GM23338 (cell line): ENCODE data around the gene RALBP1. TPM values are rescaled to one million over a fixed set of nuclear protein-coding genes. Genes with fewer than 3 reads are reported as not detected.

Experiments
- ATAC-seq: fragments of 200-7000 bp; cut with Tn5 transposase; 3 replicates; pipeline ENCODE4 v1.9.1; 2020
- DNase-seq: peaks from one replicate; pipeline ENCODE4 v3.0.0-alpha.2; 2015; ENCODE audit warnings: low spot score
- H2AFZ ChIP-seq: fragments of 200-600 bp; sonication (generic); 2 replicates; pipeline ENCODE4 v1.8.0; 2016; ENCODE audit warnings: antibody characterized with exemption, mild to moderate bottlenecking, moderate library complexity
- H3F3A ChIP-seq: fragments of 200-600 bp; sonication (generic); replicated peaks from 2 replicates; pipeline ENCODE4 v1.8.0; 2017; ENCODE audit warnings: antibody characterized with exemption, mixed run types, low read depth
- H3K27ac ChIP-seq: fragments of 200-600 bp; sonication (generic); 2 replicates; pipeline ENCODE4 v1.6.1; 2016; ENCODE audit warnings: low read depth
- H3K27me3 ChIP-seq: fragments of 200-600 bp; sonication (generic); 2 replicates; pipeline ENCODE4 v1.8.0; 2016; ENCODE audit warnings: mild to moderate bottlenecking, mixed run types, moderate library complexity; ENCODE audit not compliant: insufficient read depth
- H3K36me3 ChIP-seq: fragments of 200-600 bp; sonication (generic); 2 replicates; pipeline ENCODE4 v1.8.0; 2016; ENCODE audit warnings: mild to moderate bottlenecking; ENCODE audit not compliant: insufficient read depth
- H3K4me1 ChIP-seq: fragments of 200-600 bp; sonication (generic); 2 replicates; pipeline ENCODE4 v1.8.0; 2016; ENCODE audit warnings: mild to moderate bottlenecking, moderate library complexity; ENCODE audit not compliant: insufficient read depth
- H3K4me2 ChIP-seq: fragments of 200-600 bp; sonication (generic); 2 replicates; pipeline ENCODE4 v1.7.1; 2017; ENCODE audit warnings: mixed run types
- H3K4me3 ChIP-seq: fragments of 200-600 bp; sonication (generic); 2 replicates; pipeline ENCODE4 v1.6.1; 2016; ENCODE audit warnings: mixed run types
- H3K79me2 ChIP-seq: fragments of 200-600 bp; sonication (generic); replicated peaks from 2 replicates; pipeline ENCODE4 v1.8.0; 2017; ENCODE audit warnings: mild to moderate bottlenecking; ENCODE audit not compliant: insufficient read depth
- H3K9me2 ChIP-seq: fragments of 200-600 bp; sonication (generic); 2 replicates; pipeline ENCODE4 v1.8.0; 2017; ENCODE audit not compliant: insufficient read depth
- H4K20me1 ChIP-seq: fragments of 200-600 bp; sonication (generic); replicated peaks from 2 replicates; pipeline ENCODE4 v1.8.0; 2017; ENCODE audit warnings: mild to moderate bottlenecking; ENCODE audit not compliant: insufficient read depth
- H3K27ac Mint-ChIP-seq: 2 replicates; pipeline ENCODE4 v1.8.0; 2020; ENCODE audit warnings: inconsistent platforms, mild to moderate bottlenecking, moderate library complexity, mixed read lengths
- H3K27me3 Mint-ChIP-seq: 3 replicates; pipeline ENCODE4 v1.8.0; 2022; ENCODE audit warnings: low read depth, mild to moderate bottlenecking, moderate library complexity, mixed read lengths, inconsistent platforms; ENCODE audit not compliant: insufficient read depth, poor library complexity
- H3K36me3 Mint-ChIP-seq: 3 replicates; pipeline ENCODE4 v1.8.0; 2021; ENCODE audit warnings: low read depth, mild to moderate bottlenecking, inconsistent platforms, moderate library complexity, mixed read lengths
- H3K4me1 Mint-ChIP-seq: 3 replicates; pipeline ENCODE4 v1.8.0; 2020; ENCODE audit warnings: mild to moderate bottlenecking, inconsistent platforms, mixed read lengths
- H3K4me3 Mint-ChIP-seq: 3 replicates; pipeline ENCODE4 v1.8.0; 2021; ENCODE audit warnings: moderate library complexity, mild to moderate bottlenecking, inconsistent platforms, mixed read lengths
- H3K9me3 Mint-ChIP-seq: 3 replicates; pipeline ENCODE4 v1.8.0; 2020; ENCODE audit warnings: moderate library complexity, mild to moderate bottlenecking, inconsistent platforms, mixed read lengths
- CREB1 ChIP-seq: fragments of 250-450 bp; sonication (Bioruptor Pico); IDR thresholded peaks from 2 replicates; pipeline ENCODE4 v1.5.0; 2020; ENCODE audit warnings: low read depth, mild to moderate bottlenecking, moderate library complexity
- EZH2 ChIP-seq: fragments of 200-600 bp; sonication (generic); IDR thresholded peaks from one replicate; pipeline ENCODE4 v1.8.0; 2017; ENCODE audit warnings: antibody characterized with exemption, mild to moderate bottlenecking, low read depth; ENCODE audit not compliant: unreplicated experiment
- EZH2phosphoT487 ChIP-seq: fragments of 200-600 bp; sonication (generic); IDR thresholded peaks from one replicate; pipeline ENCODE4 v1.8.1; 2018; ENCODE audit warnings: antibody characterized with exemption; ENCODE audit not compliant: unreplicated experiment
- JUNB ChIP-seq: IDR thresholded peaks from one replicate; pipeline ENCODE4 v1.6.1; 2016; ENCODE audit warnings: antibody characterized with exemption; ENCODE audit not compliant: unreplicated experiment
- NANOG ChIP-seq: IDR thresholded peaks from 2 replicates; pipeline ENCODE4 v1.6.1; 2016; ENCODE audit warnings: antibody characterized with exemption, borderline replicate concordance
- POLR2AphosphoS5 ChIP-seq: IDR thresholded peaks from 2 replicates; pipeline ENCODE4 v1.6.1; 2016; ENCODE audit warnings: antibody characterized with exemption, low read depth
- STAT1 ChIP-seq: IDR thresholded peaks from one replicate; pipeline ENCODE4 v1.6.1; 2016; ENCODE audit warnings: antibody characterized with exemption; ENCODE audit not compliant: unreplicated experiment
- ZNF114 ChIP-seq: fragments of 250-450 bp; sonication (Bioruptor Pico); IDR thresholded peaks from 2 replicates; pipeline ENCODE4 v1.5.0; 2020; ENCODE audit warnings: mild to moderate bottlenecking, moderate library complexity
- ZNF331 ChIP-seq: fragments of 250-450 bp; sonication (Bioruptor Pico); IDR thresholded peaks from 2 replicates; pipeline ENCODE4 v1.5.0; 2020; ENCODE audit warnings: low read depth, mild to moderate bottlenecking, moderate library complexity
- polyA plus RNA-seq: library from polyadenylated mRNA; unstranded; fragments of >200 nt; fragmentation: Nextera tagmentation; extraction: Ambion mirVana; gene quantifications from 2 replicates; pipeline ENCODE4 v1.2.1, GENCODE V29; 2016
- total RNA-seq: library from RNA; depleted of rRNA; stranded (reverse); fragments of >200 nt; shearing (Covaris generic); gene quantifications from 2 replicates; pipeline ENCODE4 v1.2.3, GENCODE V29; 2014
- TF ChIP-seq, protein P1 (sequence below): fragments of 250-450 bp; sonication (Bioruptor Pico); IDR thresholded peaks from 2 replicates; pipeline ENCODE4 v1.5.0; 2020; ENCODE audit warnings: mild to moderate bottlenecking, moderate library complexity
- TF ChIP-seq, protein P2 (sequence below): IDR thresholded peaks from 2 replicates; pipeline ENCODE4 v1.6.1; 2016; ENCODE audit warnings: antibody characterized with exemption
- TF ChIP-seq, protein P3 (sequence below): IDR thresholded peaks from one replicate; pipeline ENCODE4 v1.6.1; 2018; ENCODE audit warnings: antibody characterized with exemption; ENCODE audit not compliant: unreplicated experiment
- TF ChIP-seq, protein P4 (sequence below), 2 experiments: fragments of 200-600 bp in 1 of 2; sonication (generic) in 1 of 2; conservative IDR thresholded peaks; 2 replicates each; pipeline versions ENCODE4 v1.5.1 to v1.6.1; 2016 to 2017; ENCODE audit warnings: antibody characterized with exemption in 2 of 2, low read depth in 2 of 2, mild to moderate bottlenecking in 2 of 2, moderate library complexity in 1 of 2

The RALBP1 gene
- total and polyA plus RNA-seq, 2 experiments from 2014 or later = 80.9 to 103 TPM

DNA sequence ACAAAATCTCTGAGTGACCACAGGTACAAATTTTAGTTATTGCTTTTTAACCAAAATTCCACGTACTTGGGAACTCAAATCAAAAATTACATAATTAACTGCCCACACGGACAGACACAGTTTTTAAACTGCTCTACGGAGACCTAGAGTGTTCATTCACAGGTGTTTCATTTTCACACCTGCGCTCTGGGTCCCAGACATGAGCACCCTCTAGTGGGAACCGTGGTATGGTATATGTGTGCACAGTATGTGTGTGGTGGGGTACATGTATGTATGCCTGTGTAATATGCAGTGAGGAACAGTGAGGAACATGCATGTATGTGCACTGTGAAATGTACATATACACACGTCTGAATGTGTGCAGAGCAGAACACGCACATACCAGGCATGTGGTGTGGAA is 74.1 kb downstream of the RALBP1 start (continued):
- no peak for TF ChIP-seq ZNF114 (CRISPR knock-in tag)
- no peak for TF ChIP-seq JUNB

DNA sequence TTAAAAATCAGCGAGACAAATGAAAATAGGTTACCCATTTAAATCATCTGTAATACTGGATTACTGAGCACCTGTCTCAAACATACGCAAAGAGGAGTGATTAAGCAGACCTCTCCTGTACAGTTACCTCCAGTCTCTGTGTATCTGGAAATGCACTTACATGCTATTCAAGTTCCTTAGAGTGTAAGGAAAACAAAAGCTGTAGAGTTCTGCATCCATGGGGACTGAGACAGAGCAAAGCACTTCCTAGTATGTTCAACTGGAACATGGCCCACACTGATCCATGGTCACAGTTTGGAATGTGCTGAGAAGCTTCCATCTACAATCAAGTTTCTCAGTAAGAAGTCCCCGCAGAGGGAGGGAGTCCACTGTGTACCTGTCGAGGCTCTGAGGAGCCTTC is 75.1 kb downstream of the RALBP1 start:
- ATAC-seq (no peak), DNase-seq (no peak)
- no peak overlapping the region for H3K4me3 Mint-ChIP-seq
- peaks cover 92% of the 10 kb centered on the region for H3K36me3 Mint-ChIP-seq
- H3F3A ChIP-seq = no peaks in the 10 kb centered on the region
- no peaks in the 10 kb centered on the region for H3K79me2 ChIP-seq
- H3K27ac Mint-ChIP-seq = no peak overlapping the region
- no peak overlapping the region for H2AFZ ChIP-seq
- no peaks in the 10 kb centered on the region for H3K27me3 ChIP-seq
- H3K27me3 Mint-ChIP-seq = peaks cover 2% of the 10 kb centered on the region
- H3K4me3 ChIP-seq = no peak overlapping the region
- H3K27ac ChIP-seq = no peak overlapping the region
- H3K9me2 ChIP-seq = no peaks in the 10 kb centered on the region
- H3K4me2 ChIP-seq = no peak overlapping the region
- TF ChIP-seq STAT1 (no peak), JUNB (no peak), EZH2phosphoT487 (no peak), CREB1 (no peak), EZH2 (no peak), NANOG (no peak), ZNF331 (CRISPR knock-in tag) (no peak), POLR2AphosphoS5 (no peak), ZNF114 (CRISPR knock-in tag) (no peak)
- TF ChIP-seq, protein P1, sequence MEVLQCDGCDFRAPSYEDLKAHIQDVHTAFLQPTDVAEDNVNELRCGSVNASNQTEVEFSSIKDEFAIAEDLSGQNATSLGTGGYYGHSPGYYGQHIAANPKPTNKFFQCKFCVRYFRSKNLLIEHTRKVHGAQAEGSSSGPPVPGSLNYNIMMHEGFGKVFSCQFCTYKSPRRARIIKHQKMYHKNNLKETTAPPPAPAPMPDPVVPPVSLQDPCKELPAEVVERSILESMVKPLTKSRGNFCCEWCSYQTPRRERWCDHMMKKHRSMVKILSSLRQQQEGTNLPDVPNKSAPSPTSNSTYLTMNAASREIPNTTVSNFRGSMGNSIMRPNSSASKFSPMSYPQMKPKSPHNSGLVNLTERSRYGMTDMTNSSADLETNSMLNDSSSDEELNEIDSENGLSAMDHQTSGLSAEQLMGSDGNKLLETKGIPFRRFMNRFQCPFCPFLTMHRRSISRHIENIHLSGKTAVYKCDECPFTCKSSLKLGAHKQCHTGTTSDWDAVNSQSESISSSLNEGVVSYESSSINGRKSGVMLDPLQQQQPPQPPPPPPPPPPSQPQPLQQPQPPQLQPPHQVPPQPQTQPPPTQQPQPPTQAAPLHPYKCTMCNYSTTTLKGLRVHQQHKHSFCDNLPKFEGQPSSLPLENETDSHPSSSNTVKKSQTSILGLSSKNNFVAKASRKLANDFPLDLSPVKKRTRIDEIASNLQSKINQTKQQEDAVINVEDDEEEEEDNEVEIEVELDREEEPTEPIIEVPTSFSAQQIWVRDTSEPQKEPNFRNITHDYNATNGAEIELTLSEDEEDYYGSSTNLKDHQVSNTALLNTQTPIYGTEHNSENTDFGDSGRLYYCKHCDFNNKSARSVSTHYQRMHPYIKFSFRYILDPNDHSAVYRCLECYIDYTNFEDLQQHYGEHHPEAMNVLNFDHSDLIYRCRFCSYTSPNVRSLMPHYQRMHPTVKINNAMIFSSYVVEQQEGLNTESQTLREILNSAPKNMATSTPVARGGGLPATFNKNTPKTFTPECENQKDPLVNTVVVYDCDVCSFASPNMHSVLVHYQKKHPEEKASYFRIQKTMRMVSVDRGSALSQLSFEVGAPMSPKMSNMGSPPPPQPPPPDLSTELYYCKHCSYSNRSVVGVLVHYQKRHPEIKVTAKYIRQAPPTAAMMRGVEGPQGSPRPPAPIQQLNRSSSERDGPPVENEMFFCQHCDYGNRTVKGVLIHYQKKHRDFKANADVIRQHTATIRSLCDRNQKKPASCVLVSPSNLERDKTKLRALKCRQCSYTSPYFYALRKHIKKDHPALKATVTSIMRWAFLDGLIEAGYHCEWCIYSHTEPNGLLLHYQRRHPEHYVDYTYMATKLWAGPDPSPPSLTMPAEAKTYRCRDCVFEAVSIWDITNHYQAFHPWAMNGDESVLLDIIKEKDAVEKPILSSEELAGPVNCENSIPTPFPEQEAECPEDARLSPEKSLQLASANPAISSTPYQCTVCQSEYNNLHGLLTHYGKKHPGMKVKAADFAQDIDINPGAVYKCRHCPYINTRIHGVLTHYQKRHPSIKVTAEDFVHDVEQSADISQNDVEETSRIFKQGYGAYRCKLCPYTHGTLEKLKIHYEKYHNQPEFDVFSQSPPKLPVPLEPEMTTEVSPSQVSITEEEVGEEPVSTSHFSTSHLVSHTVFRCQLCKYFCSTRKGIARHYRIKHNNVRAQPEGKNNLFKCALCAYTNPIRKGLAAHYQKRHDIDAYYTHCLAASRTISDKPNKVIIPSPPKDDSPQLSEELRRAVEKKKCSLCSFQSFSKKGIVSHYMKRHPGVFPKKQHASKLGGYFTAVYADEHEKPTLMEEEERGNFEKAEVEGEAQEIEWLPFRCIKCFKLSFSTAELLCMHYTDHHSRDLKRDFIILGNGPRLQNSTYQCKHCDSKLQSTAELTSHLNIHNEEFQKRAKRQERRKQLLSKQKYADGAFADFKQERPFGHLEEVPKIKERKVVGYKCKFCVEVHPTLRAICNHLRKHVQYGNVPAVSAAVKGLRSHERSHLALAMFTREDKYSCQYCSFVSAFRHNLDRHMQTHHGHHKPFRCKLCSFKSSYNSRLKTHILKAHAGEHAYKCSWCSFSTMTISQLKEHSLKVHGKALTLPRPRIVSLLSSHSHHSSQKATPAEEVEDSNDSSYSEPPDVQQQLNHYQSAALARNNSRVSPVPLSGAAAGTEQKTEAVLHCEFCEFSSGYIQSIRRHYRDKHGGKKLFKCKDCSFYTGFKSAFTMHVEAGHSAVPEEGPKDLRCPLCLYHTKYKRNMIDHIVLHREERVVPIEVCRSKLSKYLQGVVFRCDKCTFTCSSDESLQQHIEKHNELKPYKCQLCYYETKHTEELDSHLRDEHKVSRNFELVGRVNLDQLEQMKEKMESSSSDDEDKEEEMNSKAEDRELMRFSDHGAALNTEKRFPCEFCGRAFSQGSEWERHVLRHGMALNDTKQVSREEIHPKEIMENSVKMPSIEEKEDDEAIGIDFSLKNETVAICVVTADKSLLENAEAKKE (CRISPR knock-in tag) = no peak
- TF ChIP-seq, protein P2, sequence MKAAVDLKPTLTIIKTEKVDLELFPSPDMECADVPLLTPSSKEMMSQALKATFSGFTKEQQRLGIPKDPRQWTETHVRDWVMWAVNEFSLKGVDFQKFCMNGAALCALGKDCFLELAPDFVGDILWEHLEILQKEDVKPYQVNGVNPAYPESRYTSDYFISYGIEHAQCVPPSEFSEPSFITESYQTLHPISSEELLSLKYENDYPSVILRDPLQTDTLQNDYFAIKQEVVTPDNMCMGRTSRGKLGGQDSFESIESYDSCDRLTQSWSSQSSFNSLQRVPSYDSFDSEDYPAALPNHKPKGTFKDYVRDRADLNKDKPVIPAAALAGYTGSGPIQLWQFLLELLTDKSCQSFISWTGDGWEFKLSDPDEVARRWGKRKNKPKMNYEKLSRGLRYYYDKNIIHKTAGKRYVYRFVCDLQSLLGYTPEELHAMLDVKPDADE = no peak
- TF ChIP-seq, protein P3, sequence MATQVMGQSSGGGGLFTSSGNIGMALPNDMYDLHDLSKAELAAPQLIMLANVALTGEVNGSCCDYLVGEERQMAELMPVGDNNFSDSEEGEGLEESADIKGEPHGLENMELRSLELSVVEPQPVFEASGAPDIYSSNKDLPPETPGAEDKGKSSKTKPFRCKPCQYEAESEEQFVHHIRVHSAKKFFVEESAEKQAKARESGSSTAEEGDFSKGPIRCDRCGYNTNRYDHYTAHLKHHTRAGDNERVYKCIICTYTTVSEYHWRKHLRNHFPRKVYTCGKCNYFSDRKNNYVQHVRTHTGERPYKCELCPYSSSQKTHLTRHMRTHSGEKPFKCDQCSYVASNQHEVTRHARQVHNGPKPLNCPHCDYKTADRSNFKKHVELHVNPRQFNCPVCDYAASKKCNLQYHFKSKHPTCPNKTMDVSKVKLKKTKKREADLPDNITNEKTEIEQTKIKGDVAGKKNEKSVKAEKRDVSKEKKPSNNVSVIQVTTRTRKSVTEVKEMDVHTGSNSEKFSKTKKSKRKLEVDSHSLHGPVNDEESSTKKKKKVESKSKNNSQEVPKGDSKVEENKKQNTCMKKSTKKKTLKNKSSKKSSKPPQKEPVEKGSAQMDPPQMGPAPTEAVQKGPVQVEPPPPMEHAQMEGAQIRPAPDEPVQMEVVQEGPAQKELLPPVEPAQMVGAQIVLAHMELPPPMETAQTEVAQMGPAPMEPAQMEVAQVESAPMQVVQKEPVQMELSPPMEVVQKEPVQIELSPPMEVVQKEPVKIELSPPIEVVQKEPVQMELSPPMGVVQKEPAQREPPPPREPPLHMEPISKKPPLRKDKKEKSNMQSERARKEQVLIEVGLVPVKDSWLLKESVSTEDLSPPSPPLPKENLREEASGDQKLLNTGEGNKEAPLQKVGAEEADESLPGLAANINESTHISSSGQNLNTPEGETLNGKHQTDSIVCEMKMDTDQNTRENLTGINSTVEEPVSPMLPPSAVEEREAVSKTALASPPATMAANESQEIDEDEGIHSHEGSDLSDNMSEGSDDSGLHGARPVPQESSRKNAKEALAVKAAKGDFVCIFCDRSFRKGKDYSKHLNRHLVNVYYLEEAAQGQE = no peak
- TF ChIP-seq, protein P4, sequence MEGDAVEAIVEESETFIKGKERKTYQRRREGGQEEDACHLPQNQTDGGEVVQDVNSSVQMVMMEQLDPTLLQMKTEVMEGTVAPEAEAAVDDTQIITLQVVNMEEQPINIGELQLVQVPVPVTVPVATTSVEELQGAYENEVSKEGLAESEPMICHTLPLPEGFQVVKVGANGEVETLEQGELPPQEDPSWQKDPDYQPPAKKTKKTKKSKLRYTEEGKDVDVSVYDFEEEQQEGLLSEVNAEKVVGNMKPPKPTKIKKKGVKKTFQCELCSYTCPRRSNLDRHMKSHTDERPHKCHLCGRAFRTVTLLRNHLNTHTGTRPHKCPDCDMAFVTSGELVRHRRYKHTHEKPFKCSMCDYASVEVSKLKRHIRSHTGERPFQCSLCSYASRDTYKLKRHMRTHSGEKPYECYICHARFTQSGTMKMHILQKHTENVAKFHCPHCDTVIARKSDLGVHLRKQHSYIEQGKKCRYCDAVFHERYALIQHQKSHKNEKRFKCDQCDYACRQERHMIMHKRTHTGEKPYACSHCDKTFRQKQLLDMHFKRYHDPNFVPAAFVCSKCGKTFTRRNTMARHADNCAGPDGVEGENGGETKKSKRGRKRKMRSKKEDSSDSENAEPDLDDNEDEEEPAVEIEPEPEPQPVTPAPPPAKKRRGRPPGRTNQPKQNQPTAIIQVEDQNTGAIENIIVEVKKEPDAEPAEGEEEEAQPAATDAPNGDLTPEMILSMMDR (conservative IDR thresholded peaks at IDR 0.05; ENCODE audit: low read depth in 2 of 2) = no peak
- peaks cover 18% of the 10 kb centered on the region for H3K9me3 Mint-ChIP-seq
- H3K4me1 Mint-ChIP-seq = peaks cover 15% of the 10 kb centered on the region; the same call in 2 of the 3 replicates
- peaks cover 9% of the 10 kb centered on the region; the same call in 1 of the 2 replicates for H4K20me1 ChIP-seq
- H3K4me1 ChIP-seq = no peaks in the 10 kb centered on the region
- peaks cover 37% of the 10 kb centered on the region for H3K36me3 ChIP-seq
